GM23338 (cell line): ENCODE measurements around the gene LYPD4.

Experiments
- CREB1 ChIP-seq: fragments of 250-450 bp; sonication (Bioruptor Pico); IDR thresholded peaks from 2 replicates; pipeline ENCODE4 v1.5.0; 2020; ENCODE audit warnings: low read depth, mild to moderate bottlenecking, moderate library complexity
- EZH2 ChIP-seq: fragments of 200-600 bp; sonication (generic); IDR thresholded peaks from one replicate; pipeline ENCODE4 v1.8.0; 2017; ENCODE audit warnings: antibody characterized with exemption, mild to moderate bottlenecking, low read depth; ENCODE audit not compliant: unreplicated experiment
- EZH2phosphoT487 ChIP-seq: fragments of 200-600 bp; sonication (generic); IDR thresholded peaks from one replicate; pipeline ENCODE4 v1.8.1; 2018; ENCODE audit warnings: antibody characterized with exemption; ENCODE audit not compliant: unreplicated experiment
- POLR2AphosphoS5 ChIP-seq: IDR thresholded peaks from 2 replicates; pipeline ENCODE4 v1.6.1; 2016; ENCODE audit warnings: antibody characterized with exemption, low read depth
- ZNF114 ChIP-seq: fragments of 250-450 bp; sonication (Bioruptor Pico); IDR thresholded peaks from 2 replicates; pipeline ENCODE4 v1.5.0; 2020; ENCODE audit warnings: mild to moderate bottlenecking, moderate library complexity
- TF ChIP-seq, protein P1 (sequence below), 2 experiments: fragments of 200-600 bp in 1 of 2; sonication (generic) in 1 of 2; conservative IDR thresholded peaks; 2 replicates each; pipeline versions ENCODE4 v1.5.1 to v1.6.1; 2016 to 2017; ENCODE audit warnings: antibody characterized with exemption in 2 of 2, low read depth in 2 of 2, mild to moderate bottlenecking in 2 of 2, moderate library complexity in 1 of 2
- TF ChIP-seq, protein P2 (sequence below): IDR thresholded peaks from 2 replicates; pipeline ENCODE4 v1.6.1; 2016; ENCODE audit warnings: antibody characterized with exemption
- TF ChIP-seq, protein P3 (sequence below): IDR thresholded peaks from one replicate; pipeline ENCODE4 v1.6.1; 2018; ENCODE audit warnings: antibody characterized with exemption; ENCODE audit not compliant: unreplicated experiment

DNA sequence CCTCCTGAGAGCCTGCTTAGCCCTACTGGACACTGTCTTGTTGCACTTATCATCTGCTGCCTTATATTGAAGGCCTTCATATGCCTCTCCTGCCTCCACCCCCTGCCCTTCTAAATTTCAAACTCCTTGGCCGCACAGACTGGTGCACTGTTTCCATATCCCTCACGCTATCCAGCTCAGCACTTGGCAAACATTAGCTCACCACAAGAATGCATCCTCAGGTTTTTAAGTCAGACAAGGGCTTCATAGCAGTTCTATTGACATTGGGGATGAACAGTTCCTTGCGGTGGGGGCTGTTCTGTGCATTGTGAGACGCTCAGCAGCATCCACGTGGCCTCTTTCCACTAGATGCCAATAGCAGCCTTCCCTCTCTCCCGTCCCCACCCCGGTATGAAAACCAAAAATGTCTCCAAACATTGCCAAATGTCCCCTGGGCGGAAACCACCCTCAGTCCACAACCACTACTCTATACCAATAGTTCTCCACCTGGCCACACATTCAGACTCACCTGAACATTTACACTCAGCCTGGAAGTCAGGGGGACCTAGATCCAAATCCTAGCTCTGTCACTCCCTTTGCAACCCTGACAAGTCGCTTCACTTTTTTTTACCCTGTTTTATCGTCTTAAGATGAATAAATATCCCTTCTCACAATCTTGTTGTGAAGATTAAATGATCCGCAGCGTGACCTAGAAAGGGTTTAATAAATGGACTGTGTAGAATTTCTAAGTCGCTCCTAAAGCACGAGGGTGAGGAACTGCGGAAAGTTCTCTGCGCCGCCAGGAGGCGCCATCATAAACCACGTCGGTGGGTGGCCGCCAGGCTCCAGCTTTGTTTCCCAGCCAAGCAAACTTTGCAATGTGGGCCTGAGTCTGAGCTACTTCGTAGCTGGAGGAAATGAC, 51.7 kb downstream of the LYPD4 start:
- TF ChIP-seq, protein P1, sequence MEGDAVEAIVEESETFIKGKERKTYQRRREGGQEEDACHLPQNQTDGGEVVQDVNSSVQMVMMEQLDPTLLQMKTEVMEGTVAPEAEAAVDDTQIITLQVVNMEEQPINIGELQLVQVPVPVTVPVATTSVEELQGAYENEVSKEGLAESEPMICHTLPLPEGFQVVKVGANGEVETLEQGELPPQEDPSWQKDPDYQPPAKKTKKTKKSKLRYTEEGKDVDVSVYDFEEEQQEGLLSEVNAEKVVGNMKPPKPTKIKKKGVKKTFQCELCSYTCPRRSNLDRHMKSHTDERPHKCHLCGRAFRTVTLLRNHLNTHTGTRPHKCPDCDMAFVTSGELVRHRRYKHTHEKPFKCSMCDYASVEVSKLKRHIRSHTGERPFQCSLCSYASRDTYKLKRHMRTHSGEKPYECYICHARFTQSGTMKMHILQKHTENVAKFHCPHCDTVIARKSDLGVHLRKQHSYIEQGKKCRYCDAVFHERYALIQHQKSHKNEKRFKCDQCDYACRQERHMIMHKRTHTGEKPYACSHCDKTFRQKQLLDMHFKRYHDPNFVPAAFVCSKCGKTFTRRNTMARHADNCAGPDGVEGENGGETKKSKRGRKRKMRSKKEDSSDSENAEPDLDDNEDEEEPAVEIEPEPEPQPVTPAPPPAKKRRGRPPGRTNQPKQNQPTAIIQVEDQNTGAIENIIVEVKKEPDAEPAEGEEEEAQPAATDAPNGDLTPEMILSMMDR (conservative IDR thresholded peaks at IDR 0.05; ENCODE audit: low read depth in 2 of 2) = peak; percentile 82 to 94
- no peak for TF ChIP-seq EZH2
- TF ChIP-seq CREB1 (CRISPR knock-in tag) = peak; percentile 53; the same call in 1 of the 2 replicates
- TF ChIP-seq EZH2phosphoT487 = no peak
- no peak for TF ChIP-seq POLR2AphosphoS5
- TF ChIP-seq, protein P2, sequence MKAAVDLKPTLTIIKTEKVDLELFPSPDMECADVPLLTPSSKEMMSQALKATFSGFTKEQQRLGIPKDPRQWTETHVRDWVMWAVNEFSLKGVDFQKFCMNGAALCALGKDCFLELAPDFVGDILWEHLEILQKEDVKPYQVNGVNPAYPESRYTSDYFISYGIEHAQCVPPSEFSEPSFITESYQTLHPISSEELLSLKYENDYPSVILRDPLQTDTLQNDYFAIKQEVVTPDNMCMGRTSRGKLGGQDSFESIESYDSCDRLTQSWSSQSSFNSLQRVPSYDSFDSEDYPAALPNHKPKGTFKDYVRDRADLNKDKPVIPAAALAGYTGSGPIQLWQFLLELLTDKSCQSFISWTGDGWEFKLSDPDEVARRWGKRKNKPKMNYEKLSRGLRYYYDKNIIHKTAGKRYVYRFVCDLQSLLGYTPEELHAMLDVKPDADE = no peak
- TF ChIP-seq ZNF114 (CRISPR knock-in tag) = no peak
- TF ChIP-seq, protein P3, sequence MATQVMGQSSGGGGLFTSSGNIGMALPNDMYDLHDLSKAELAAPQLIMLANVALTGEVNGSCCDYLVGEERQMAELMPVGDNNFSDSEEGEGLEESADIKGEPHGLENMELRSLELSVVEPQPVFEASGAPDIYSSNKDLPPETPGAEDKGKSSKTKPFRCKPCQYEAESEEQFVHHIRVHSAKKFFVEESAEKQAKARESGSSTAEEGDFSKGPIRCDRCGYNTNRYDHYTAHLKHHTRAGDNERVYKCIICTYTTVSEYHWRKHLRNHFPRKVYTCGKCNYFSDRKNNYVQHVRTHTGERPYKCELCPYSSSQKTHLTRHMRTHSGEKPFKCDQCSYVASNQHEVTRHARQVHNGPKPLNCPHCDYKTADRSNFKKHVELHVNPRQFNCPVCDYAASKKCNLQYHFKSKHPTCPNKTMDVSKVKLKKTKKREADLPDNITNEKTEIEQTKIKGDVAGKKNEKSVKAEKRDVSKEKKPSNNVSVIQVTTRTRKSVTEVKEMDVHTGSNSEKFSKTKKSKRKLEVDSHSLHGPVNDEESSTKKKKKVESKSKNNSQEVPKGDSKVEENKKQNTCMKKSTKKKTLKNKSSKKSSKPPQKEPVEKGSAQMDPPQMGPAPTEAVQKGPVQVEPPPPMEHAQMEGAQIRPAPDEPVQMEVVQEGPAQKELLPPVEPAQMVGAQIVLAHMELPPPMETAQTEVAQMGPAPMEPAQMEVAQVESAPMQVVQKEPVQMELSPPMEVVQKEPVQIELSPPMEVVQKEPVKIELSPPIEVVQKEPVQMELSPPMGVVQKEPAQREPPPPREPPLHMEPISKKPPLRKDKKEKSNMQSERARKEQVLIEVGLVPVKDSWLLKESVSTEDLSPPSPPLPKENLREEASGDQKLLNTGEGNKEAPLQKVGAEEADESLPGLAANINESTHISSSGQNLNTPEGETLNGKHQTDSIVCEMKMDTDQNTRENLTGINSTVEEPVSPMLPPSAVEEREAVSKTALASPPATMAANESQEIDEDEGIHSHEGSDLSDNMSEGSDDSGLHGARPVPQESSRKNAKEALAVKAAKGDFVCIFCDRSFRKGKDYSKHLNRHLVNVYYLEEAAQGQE = no peak
